HT1080 (cell line): Measurements from ENCODE around the gene SEZ6. TPM values are rescaled to one million over a fixed set of nuclear protein-coding genes. Genes with fewer than 3 reads are reported as not detected.
A peak's percentile ranks its signal among the peaks of the same experiment; 100 is the strongest.

ENCODE experiments used
- DNase-seq: peaks from one replicate; pipeline ENCODE4 v3.0.0-alpha.2; 2015; ENCODE audit warnings: low read depth
- total RNA-seq: library from RNA; depleted of rRNA; stranded (reverse); fragments of >200 nt; shearing (Covaris generic); gene quantifications from 2 replicates; pipeline ENCODE4 v1.2.3, GENCODE V29; 2014

Gene SEZ6
- total RNA-seq, 1 experiment from 2014 or later, result not detected

GRCh38 chr17:29003289-29003688, 2.5 kb downstream of the SEZ6 start:
- no peak for DNase-seq

GRCh38 chr17:29002811-29003210, 3.0 kb downstream of the SEZ6 start:
- no peak for DNase-seq

- DNase-seq, result no peak
Measured at GRCh38 chr17:29000973-29001372, 4.9 kb downstream of the SEZ6 start.

GRCh38 chr17:28999206-28999605, 6.6 kb downstream of the SEZ6 start:
- DNase-seq, result no peak

DNA sequence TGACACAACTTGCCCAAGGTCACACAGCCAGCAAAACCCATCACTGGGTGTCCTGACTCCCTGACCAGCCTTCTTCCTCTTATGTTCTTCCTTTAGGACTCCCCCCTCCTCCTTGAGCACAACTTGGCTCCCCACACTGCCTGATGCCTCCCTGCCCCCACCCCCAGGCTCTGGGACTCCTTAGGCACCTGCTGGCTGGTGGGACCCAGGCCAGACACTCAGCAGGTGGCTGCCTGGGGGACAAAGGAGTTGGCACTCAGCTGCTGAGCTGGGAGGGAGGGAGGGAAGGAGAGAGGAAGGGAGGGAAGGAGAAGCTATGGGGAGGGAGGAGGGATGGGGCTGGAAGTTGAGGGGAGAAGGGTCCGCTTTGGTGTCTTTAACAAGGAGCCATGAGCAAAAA, 8.0 kb downstream of the SEZ6 start:
- DNase-seq, result no peak

GRCh38 chr17:28996554-28997096, 9.2 kb downstream of the SEZ6 start:
- DNase-seq, result no peak

- DNase-seq, result no peak
Measured at GRCh38 chr17:28993645-28994426, 12.0 kb downstream of the SEZ6 start.

DNA sequence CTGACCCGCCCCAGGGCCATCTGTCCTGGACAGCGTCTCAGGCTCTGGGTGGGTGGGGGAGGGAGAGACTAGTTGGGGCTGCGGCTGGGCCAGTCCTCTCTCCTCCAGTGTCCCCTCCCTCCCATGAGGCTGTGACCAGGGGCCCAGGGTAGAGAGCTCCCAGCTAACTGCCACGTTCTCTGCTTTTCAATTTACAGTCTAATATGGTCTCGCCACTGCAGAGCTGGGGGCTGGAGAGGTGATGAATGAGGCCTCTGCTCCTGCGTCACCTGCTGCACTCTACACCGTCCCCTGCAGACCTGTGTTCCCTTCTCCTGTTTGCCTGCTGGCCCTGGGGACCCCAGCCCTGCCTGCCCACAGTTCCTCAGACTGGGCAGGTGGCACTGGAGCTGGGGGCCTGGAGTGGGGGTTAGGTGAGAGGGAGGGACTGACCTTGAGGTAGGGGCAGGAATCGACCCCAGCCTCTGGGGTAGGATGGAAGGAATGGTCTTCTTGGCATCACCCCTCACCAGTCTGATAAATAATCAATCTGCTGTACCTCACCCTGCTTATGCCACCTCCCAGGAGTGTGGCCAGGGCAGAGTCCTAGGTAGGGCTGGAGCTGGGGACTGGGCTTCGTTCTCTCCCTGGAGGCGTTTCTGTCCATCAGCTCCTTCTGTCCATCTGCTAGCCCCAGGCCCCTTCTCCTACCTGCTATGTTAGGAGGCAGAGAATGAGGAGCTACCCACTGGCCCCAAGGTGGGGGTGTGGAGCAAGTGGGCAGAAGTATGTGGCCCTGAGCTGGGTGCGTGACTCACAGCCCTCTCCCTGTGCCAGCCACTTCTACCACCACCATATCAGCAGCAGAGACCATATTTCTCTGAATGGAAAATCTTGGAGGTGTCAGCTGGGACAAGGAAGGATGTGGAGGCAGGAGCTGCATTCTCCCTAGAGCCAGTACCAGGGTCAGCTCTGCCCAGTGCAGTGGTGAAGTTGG, 12.9 kb downstream of the SEZ6 start:
- DNase-seq, result peak; percentile 42

GRCh38 chr17:28992185-28992584, 13.6 kb downstream of the SEZ6 start:
- no peak for DNase-seq

DNA sequence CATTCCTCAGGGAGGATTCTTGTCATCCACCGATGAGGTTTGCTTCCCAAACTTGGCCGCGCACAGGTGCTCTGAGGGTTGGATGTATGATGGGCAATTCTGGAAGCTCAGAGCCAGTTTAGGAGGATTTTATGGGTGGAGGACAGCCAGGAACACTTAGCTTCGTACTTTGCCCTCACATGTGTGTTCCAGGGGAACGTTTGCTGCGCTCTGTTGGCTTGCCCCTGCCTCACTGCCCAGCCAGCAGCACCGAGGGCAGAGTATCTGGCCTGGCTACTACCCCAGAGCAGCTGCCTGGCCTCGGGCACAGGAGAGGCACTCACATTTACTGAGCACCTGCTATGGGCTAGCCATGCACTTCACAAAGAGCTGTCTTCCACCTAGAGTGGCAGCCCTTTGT, 14.1 kb downstream of the SEZ6 start:
- no peak for DNase-seq

DNA sequence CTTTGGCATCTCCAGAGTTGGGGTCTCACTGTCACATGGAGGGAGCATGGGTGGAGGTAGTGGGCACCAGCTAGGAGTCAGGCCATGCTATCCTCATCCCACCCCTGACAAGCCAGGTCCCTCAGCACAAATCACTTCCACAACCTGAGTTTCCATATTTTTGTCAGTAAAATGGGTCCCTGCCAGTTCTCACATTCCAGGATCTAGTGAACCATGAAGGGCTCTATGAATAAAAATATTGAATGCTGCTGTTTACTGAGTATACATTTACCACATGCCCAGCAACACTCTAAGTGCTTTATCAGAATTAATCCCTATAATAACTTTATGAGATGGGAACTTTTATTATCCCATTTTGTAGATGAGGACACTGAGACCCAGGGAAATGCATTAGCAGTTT, 16.8 kb downstream of the SEZ6 start:
- DNase-seq, result no peak

GRCh38 chr17:28988475-28988874, 17.4 kb downstream of the SEZ6 start:
- DNase-seq, result no peak

- DNase-seq, result no peak
Measured at GRCh38 chr17:28986714-28987655, 18.8 kb downstream of the SEZ6 start.

DNA sequence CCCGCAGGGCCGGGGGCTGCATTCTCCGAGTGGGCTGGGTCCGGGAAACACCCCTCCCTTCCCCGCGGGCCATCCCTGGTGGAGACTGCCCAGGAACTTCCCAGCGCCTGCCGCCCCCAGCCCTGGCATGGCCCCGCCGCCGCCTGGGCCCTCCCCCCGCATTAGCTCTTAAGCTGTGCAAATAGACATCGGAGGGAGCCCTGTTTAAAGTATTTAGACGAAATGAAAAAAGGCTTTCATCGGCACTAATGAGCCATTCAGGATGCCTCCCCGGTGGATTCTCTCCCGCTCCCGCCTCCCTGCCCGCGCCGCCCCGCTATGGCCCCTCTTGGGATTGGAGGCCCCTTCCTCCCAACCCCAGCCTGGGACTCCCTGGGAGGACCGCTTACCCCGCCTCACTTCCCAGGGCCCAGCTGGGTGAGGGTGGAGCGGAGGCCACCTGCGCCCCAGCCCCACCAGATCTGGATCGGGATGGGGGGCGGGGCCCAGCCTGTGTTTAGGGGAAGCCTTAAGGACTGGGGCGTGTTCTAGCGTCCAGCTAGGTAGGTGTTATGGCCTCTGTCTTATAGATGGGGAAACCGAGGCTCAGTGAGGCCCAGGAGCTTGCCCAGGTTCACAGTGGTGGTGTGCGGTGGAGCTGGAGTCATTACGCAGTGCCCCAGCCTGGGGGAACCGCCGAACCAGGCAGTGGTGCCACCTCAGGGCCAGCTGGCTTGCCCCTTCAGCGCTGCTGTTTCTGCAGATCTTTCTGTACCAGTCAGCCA, 19.7 kb downstream of the SEZ6 start:
- DNase-seq, result no peak

- no peak for DNase-seq
Measured at GRCh38 chr17:28983286-28984230, 22.3 kb downstream of the SEZ6 start.

- peak; percentile 89 for DNase-seq
Measured at GRCh38 chr17:28982131-28982793, 23.6 kb downstream of the SEZ6 start.

GRCh38 chr17:28978356-28978964, 27.4 kb downstream of the SEZ6 start:
- no peak for DNase-seq
